ENCODE data around the gene PRSS57. TPM values are rescaled to one million over a fixed set of nuclear protein-coding genes. Genes with fewer than 3 reads are reported as not detected.
"Not testable (repeated sequence)": the region's sequence is repeated elsewhere in the genome, so short reads cannot be mapped to it uniquely, and the experiment has no call there.

PRSS57 gene
- total RNA-seq, result not detected

DNA sequence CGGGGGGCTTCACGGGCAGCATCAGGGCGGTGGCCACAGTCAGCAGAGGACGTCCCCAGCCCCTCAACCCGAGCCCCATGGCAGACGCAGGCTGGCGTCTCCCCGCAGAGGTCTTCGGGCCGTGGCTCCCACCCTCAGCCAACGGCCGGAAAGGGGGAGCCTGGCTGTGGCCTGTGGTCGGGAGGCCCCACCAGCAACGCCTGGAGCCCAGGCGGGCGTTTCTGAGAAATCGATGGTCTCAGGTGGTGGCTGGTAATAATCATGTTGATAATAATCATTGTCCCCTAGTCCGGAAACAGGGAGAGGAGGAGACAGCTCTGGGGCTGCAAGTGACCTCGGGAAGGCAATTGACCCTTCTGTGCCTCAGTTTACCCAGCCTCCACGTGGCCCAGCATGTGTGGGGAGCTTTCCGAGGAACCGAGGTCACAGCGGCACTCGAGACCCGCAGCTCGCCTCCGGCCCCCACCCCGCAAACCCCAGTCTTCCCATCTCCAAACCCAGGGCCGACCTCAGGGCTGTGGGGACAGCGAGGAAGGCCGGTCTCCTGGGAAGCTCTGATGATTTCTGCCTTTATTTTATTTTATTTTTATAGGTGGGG, at the start of gene PRSS57:
Gene PRSS57, minus strand, starts transcription at position 101 of the 598 bp plus-strand sequence. Its CDS starts 22 bp downstream, at position 79.
- no peak for ATAC-seq

DNA sequence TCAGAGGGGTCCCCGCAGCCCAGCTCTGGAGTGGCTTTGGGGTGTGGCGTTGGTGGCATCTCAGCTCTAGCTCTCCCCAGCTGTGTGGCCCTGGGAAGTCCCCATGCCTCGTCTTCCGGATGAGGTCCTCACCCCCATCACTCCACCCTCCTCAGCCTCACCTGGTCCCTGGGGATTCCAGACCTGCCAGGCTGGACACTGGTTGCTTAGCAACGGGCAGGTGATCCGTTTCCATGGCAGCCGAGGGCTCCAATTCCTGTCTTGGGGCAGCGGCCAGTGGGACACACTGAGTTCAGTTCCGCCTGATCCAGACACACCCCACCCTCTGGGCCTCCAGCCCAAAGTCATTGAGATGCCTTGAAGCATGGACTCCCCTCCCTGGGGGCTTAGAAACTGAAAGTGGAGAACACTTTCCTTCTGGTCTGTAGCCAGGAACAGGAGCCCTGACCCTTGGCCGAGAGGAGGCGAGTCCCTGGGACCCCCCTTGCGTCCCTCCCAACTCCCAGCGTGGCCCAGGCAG, 48.0 kb upstream of the PRSS57 start:
- no peak for ATAC-seq

DNA sequence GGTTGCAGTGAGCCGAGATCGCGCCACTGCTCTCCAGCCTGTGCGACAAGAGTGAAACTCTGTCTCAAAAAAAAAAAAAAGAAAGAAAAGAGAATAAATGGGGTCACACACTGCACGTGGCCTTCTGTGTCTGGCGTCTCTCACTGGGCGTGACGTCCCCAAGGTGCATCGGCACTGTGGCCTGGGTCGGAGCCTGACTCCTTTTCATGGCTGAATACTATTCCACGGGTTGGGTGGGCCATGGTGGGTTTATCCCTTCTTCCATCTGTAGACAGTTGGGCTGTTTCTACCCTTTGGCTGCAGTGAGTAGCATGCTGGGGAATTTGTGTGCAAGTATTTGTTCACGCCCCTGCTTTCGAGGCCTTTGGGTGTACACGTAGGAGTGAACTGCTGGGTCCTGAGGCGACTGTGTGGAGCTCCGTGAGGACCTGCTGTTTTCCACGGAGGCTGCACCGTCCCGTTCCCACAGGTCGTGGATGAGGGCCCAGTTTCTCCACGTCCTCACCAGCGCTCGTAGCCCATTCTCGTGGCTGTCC, 47.4 kb upstream of the PRSS57 start:
- ATAC-seq, result no peak

DNA sequence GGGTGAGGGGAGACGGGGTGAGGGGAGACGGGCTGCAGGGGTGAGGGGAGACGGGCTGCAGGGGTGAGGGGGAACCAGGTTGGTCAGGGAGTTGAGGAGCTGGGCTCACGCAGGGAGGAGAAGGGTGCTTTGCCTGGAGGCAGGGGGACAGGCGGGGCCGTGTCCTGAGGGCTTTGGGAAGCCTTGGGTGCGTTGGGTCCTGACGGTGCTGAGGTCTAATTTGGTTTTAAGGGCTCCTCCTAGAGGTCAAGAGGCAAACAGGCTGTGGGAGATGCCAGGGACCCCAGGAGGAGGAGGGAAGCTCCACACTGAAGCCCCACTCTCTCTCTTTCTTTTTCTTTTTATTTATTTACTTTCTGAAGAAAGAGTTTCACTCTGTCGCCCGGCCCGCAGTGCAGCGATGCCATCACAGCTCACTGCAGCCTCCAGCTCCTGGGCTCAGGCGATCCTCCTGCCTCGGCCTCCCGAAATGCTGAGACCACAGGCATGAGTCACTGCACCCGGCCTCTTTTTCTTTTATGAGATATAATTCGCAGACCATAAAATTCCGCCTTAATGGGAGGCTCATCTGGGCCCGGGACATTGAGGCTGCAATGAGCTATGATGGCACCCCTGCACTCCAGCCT, 46.4 kb upstream of the PRSS57 start:
- ATAC-seq, result no peak

DNA sequence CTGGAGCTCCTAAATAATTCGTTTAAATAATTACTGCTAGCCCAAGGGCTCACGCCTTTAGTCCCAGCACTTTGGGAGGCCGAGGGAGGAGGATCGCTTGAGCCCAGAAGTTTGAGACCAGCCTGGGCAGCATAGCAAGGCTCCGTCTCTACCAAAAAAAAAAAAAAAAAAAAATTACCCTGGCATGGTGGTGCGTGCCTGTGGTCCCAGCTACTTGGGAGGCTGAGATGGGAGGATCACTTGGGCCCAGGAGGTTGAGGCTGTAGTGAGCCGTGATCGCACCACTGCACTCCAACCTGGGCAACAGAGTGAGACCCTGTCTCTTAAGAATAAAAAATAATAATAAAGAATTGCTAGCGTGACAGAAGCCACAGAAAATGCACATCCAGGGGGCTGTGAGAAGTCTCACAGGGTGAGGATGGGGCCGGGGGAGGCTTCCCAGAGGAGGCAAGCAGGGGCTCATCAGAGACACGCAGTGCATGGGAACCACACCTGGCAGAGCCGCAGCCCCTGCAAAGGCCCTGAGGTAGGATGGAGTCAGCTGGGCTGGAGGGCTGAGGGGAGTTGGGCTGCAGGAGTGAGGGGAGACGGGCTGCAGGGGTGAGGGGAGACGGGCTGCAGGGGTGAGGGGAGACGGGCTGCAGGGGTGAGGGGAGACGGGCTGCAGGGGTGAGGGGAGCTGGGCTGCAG, 45.7 kb upstream of the PRSS57 start:
- ATAC-seq, result not testable (repeated sequence)

DNA sequence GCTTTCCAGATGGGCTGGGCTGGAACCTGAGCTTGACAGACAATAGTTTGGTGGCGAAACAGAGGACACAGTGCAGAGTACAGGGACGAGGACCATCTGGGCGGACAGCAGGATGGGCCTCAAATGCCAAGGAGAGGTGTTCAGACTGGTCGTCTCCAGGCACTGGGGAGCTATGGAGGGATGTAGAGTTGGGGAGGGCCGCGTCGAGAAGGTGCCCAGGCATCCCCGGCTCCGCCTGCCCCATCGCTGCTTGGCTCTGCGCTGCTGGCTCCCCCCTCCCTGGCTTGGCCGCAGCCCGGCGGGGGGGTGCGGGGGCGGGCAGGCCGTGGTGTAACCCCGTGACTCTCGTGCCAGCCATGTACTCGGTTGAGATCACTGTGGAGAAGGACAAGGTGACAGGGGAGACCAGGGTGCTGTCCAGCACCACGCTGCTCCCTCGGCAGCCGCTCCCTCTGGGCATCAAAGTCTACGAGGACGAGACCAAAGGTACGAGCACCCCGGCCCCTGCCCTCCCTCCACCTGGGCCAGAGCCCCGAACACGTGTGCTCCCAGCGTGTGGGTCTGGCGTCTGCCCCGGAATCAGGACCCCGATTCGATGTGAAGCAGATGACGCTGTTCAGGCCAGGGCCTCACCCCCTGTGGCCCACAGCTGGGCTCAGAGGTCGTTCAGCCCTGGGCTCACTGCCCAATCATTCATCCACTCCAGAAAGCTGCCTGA, 44.9 kb upstream of the PRSS57 start:
- no peak for ATAC-seq

DNA sequence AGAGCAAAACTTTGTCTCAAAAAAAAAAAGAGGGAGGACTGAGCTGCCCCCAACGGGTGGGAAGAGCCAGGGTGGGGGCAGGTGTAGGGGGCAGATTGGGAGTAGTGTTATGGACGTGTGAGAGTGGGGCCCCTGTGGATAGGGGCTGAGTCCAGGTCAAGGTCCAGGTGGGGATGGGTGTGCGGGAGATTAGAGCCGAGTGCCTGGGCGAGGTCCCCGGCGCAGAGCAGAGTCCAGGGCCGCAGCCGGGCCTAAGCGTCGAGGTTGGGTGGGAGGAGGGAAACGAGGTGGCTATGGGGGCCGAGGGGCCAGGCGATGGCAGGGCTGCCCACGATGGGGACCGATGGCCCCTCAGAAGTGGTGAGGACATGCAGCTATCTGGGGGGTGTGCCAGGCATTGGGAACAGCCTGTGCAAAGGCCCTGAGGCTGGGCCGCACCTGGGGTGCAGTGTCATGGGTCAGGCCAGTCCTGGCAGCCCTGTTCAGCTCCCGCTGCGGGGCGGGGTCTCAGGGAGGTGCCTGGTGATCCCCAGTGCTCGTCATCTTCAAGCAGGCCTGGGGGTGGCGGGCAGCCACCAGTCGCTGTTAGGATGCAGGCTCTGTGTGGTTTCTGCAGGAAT, 43.4 kb upstream of the PRSS57 start:
- ATAC-seq, result no peak

DNA sequence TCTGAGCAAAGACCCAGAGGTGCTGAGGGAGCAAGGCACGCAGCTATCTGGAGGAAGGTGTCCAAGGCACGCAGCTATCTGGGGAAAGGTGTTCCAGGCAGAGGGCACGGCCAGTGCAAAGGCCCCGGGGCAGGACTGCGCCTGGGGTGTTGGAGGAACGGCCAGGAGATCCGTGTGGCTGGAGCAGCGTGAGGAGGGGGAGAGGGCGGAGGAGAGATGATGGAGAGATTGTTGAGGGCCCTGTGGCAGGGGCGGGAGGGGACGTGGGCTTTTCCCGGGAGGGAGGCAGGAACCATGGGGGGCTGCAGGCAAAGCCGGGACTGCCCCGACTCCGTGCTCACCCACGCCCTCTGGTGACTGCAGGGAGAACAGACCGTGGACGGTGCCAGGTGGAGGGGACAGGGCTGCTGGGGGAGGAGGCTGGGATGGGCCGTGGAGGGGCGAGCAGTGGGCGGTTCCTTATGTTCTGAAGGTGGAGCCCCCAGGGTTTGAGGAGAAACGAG, 42.4 kb upstream of the PRSS57 start:
- peak; percentile 50 for ATAC-seq

DNA sequence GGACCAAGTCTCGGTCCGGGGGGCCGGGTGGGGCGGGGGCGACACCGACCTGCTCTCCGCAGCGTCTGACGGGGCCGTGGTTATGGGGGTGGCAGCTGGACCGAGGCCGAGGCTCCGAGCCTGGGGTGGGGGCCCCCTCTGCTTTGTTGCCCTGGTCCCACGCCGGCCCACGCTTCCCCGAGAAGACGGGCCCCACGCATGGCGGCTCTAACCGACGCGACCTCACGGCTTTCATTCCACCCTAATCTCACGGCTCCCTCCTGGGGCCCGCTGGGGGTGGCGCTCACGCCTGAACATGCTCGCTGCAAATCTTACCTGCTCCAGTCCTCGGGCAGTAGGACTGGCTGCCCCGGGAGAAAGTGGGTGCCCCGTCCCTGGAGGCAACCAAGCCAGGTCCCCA, 40.9 kb upstream of the PRSS57 start:
- no peak for ATAC-seq

DNA sequence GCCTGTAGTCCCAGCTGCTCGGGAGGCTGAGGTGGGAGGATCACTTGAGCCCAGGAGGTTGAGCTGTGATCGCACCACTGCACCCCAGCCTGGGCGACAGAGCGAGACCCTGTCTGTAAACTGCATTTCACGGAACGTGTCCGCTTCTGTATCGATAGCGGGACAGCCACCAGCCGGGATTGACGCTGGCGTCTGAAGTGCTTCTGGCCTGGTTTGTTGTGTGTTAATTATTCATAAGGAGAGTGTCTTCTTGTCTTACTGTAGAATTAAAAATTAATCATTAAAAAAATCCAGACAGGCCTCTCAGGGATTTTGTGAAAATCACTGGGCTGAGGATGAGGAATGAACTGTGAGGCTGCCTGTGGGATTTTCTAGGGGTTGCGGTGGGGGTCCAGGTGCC, 39.5 kb upstream of the PRSS57 start:
- ATAC-seq, result no peak

DNA sequence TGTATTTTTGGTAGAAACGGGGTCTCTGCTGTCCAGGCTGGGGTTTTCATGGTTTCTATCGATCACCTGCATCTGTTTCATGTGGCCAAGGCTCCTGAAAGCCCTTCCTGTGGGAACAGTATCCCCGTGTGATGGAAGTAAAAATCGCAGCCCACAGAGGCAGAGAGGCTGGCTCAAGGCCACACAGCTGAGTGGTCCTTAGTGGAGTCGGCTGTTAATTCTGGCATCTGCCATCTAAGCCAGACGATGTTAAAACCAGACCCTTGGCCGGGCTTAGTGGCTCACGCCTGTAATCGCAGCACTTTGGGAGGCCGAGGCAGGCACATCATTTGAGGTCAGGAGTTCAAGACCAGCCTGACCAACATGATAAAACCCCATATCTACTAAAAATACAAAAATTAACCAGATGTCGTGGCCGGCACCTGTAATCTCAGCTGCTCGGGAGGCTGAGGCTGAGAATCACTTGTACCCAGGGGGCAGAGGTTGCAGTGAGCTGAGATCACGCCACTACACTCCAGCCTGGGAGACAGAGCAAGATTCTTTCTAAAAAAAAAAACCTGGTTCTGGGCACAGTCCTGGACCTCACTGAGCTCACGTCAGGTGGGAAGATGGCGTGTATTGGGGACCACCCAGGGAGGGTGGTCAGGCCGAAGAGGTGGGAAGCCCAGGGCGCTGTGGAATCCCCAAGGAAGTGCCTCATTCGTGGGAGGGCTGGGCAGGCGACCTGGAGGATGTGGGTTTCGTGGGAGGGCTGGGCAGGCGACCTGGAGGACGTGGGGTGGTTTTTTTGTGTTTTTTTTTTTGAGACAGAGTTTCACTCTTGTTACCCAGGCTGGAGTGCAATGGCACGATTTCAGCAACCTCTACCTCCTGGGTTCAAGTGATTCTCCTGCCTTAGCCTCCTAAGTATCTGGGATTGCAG, 37.2 kb upstream of the PRSS57 start:
- ATAC-seq, result no peak

DNA sequence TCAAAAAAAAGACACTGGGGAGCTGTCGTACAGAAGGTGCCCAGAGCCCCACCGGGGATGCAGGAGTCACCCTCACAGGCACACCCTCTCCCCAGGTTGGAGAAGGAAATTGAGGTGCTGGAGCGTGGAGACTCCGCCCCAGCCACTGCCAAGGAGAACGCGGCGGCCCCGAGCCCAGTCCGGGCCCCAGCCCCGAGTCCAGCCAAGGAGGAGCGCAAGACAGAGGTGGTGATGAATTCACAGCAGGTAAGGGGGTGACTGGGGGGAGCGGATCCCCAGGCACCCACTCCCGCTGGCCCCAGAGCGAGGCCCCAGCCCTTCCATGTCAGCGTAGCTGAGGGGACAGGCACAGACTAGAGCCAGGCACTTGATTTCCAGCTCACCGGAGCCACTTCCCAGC, 35.7 kb upstream of the PRSS57 start:
- no peak for ATAC-seq

DNA sequence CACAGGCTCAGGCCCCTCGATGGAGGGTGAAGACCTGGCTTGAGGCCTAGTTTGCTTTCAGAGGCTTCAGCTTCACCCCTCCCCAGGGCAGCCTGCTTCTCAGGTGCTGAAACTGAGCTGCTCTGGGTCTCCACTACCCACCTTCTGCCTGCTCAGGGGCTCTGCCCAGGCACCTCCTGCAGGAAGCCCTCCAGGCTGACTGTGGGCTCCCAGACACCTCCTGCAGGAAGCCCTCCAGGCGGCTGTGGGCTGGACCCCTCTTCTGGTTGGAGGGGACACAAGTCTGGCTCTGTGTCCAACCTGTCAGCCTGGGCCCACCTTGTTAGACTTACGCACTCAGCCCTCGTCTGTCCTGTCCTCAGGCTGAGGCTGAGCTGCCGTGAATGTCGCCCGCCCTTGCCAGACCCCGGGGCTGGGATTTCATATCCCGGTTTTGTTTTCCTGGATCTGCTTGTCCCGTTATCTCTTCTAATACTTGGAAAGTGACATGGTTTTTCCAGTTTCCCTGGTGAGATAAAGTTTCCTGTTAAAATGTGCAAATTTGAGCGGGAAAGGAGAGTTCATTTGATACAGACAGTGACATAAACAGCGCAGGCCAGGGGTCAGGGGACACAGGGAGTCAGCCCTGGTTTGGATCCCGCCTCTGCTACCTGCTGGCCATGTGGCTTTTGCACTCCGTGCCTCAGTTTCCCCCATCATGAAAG, 34.9 kb upstream of the PRSS57 start:
- ATAC-seq, result no peak

DNA sequence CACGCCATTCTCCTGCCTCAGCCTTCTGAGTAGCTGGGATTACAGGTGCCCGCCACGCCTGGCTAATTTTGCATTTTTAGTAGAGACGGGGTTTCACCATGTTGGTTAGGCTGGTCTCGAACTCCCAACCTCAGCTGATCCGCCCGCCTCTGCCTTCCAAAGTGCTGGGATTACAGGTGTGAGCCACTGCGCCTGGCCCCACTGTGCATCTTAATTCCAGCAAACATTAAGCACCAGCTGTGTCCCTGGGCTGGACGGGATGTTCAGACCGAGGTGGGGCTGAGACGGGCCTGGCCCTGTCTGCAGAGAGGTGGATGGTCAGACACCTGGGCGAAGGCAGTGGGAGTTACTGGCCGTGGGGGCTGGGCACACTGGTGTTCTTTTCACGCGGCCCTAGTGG, 34.3 kb upstream of the PRSS57 start:
- not testable (repeated sequence) for ATAC-seq

DNA sequence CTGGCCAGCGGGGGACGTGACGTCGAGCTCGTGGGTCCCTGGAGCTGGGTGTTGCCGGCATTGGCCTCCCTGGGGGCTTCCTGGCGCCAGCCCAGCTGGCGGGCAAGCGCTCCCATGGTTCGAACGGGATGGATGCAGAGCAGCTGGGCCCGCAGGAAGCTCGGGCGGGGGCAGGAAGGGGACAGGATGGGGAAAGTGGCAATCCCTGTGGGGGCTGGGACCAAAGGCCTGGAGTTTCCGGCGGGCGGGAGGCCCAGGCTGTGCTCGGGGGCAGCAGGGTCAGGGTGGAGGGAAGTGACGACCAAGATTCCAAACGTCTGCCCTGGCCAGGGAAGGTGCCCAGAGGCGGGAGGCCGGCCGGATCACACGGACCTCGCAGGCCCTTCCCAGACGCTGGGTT, 32.8 kb upstream of the PRSS57 start:
- peak; percentile 56 for ATAC-seq

DNA sequence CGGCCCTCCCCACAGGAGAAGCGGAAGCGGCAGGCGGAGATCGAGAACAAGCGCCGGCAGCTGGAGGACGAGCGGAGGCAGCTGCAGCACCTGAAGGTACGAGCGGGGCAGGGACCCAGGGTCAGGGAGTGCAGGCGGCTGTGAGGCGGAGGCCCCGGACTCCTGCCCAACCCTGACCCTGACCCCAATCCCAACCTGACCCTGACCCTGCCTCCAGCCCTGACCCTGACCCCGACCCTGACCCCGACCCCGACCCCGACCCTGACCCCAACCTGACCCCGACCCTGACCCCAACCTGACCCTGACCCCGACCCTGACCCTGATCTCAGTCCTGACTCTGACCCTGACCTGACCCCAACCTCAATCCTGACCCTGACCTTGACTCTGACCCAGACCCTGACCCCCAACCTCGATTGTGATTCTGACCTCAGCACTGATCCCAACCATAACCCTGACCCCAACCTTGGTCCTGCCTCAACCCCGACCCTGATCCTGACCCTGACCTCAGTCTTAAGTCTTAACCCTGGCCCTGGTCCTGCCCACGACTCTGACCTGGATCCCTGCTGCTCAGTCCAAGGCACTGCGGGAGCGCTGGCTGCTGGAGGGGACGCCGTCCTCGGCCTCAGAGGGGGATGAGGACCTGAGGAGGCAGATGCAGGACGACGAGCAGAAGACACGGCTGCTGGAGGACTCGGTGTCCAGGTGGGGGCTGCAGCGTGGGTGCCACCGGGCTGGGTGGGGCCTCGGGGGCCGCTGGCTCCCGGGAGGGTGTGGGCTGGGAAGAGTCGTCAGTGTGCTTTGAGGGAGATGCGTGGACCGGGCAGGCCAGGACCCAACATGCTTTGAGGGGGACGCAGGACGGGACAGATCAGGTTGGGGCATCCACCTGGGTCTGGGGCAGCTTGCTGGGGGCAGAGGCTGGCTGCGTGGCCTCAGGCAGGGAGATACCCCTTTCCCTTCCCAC, 32.0 kb upstream of the PRSS57 start:
- peak; percentile 5 for ATAC-seq

DNA sequence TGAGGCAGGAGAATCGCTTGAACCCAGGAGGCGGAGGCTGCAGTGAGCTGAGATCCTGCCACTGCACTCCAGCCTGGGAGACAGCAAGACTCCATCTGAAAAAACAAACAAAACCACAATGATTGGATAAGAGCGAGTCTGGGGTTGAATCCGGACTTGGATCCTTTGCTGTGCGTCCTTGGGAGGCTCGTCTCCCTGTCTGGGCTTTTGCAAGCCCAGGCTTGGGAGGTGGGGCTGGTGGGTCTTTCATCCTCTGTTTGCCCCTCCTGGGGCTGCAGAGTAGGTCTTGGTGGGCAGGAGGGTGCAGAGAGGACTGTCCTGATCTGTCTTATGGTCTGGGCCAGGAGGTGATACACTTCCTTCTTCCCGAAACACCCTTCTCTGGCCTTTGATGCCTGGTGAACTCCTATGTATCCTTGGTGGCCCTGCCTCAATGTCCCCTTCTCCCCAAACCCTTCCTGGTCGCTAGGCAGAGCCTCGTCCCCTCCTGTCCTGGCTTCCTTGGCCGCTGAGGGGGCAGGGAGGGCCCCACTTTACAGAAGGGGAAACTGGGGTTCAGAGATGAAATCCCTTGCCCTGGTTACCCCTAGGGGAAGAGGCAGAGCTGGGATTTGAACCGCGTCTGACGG, 30.3 kb upstream of the PRSS57 start:
- ATAC-seq, result no peak

DNA sequence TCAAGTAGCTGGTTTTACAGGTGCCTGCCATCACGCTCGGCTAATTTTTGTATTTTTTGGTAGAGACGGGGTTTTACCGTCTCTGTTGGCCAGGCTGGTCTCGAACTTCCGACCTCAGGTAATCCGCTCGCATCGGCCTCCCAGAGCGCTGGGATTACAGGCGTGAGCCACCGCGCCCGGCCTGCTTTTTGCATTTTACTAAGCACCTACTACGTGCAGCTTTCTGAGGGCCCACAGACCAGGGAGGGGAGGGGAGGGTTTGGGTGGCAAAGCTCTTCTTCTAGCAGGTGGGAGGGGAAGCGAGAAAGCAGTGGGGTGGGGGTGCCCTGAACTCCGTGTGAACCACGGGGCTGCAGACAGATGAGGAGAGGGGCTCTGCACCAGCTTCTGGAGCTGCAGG, 28.5 kb upstream of the PRSS57 start:
- no peak for ATAC-seq

DNA sequence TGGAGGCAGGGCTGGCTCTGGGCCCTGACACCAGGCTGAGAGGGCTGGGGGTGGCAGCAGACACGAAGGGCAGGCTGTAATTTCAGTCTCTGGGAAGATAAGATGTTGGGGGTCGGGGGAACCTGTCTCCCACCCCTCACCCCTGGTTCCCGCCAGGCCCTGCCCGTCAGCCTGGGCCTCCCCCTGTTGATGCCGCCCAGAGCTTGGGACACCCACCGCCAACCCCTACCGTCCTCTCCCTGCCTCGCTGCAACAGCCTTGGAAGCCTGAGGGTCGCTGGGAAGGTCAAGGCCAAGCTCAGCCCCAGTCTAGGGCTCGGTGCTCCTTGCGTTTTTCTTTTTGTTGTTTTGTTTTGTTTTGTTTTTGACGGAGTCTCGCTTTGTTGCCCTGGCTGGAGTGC, 28.0 kb upstream of the PRSS57 start:
- ATAC-seq, result no peak

Data from esophagus mucosa (tissue), 1 donor.